ENCODE data around the gene MSI1.

MSI1 gene

GRCh38 chr12:120317224-120318105 is 51.5 kb downstream of the MSI1 start:
- peak; percentile 100 for DNase-seq

GRCh38 chr12:120316798-120317223 is 52.2 kb downstream of the MSI1 start:
- DNase-seq: no peak

- no peak for DNase-seq
Measured at GRCh38 chr12:120314220-120314619, 54.7 kb downstream of the MSI1 start.

GRCh38 chr12:120301962-120302815 is 66.8 kb downstream of the MSI1 start, which contains the start of gene SIRT4:
TSS of gene SIRT4 (plus strand) at chr12:120302321. CDS start at chr12:120303562, 1,241 bp downstream.
- DNase-seq: peak; percentile 92

GRCh38 chr12:120292661-120293531 is 76.1 kb downstream of the MSI1 start, which contains the start of gene RNU4-1:
TSS of gene RNU4-1 (minus strand) at chr12:120293237.
- DNase-seq: peak; percentile 98

DNA sequence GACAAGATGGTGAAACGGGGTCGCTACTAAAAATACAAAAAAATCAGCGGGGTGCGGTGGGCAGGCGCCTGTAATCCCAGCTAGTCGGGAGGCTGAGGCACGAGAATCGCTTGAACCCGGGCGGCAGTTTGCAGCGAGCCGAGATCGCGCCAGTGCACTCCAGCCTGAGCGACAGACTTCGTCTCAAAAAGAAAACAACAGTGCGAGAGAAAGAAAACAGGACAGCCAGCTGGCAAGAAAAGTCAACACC is 76.6 kb downstream of the MSI1 start:
- DNase-seq: no peak
